HG02763 (cell line): ENCODE results near the gene MAST4.

Experiments
- ATAC-seq: cut with Tn5 transposase; IDR thresholded peaks from one replicate; pipeline ENCODE4 v1.9.1; 2021; ENCODE audit warnings: mild to moderate bottlenecking, moderate library complexity; ENCODE audit not compliant: unreplicated experiment

MAST4 gene

GRCh38 chr5:66894480-66895240, 298.5 kb downstream of the MAST4 start:
- no peak for ATAC-seq

GRCh38 chr5:66896171-66896570, 300.0 kb downstream of the MAST4 start:
- ATAC-seq = no peak

GRCh38 chr5:66897356-66897755, 301.2 kb downstream of the MAST4 start:
- ATAC-seq = no peak

- no peak for ATAC-seq
Measured at GRCh38 chr5:66898241-66898995, 302.2 kb downstream of the MAST4 start.

GRCh38 chr5:66903218-66903617, 307.0 kb downstream of the MAST4 start:
- no peak for ATAC-seq

- no peak for ATAC-seq
Measured at GRCh38 chr5:66903709-66904108, 307.5 kb downstream of the MAST4 start.

- ATAC-seq = no peak
Measured at GRCh38 chr5:66904189-66904588, 308.0 kb downstream of the MAST4 start.

- ATAC-seq = no peak
Measured at GRCh38 chr5:66906021-66906420, 309.8 kb downstream of the MAST4 start.

- ATAC-seq = no peak
Measured at GRCh38 chr5:66908230-66908629, 312.0 kb downstream of the MAST4 start.

- ATAC-seq = no peak
Measured at GRCh38 chr5:66909364-66909763, 313.2 kb downstream of the MAST4 start.

- no peak for ATAC-seq
Measured at GRCh38 chr5:66912787-66913186, 316.6 kb downstream of the MAST4 start.

GRCh38 chr5:66915531-66915930, 319.3 kb downstream of the MAST4 start:
- no peak for ATAC-seq

GRCh38 chr5:66922881-66923280, 326.7 kb downstream of the MAST4 start:
- ATAC-seq = no peak

GRCh38 chr5:66923457-66923856, 327.3 kb downstream of the MAST4 start:
- ATAC-seq = no peak

GRCh38 chr5:66923922-66924321, 327.7 kb downstream of the MAST4 start:
- ATAC-seq = no peak

GRCh38 chr5:66927140-66927539, 330.9 kb downstream of the MAST4 start:
- no peak for ATAC-seq

- no peak for ATAC-seq
Measured at GRCh38 chr5:66929281-66929680, 333.1 kb downstream of the MAST4 start.

- ATAC-seq = no peak
Measured at GRCh38 chr5:66929995-66930394, 333.8 kb downstream of the MAST4 start.

- ATAC-seq = no peak
Measured at GRCh38 chr5:66931651-66932050, 335.5 kb downstream of the MAST4 start.

- no peak for ATAC-seq
Measured at GRCh38 chr5:66932457-66932856, 336.3 kb downstream of the MAST4 start.

GRCh38 chr5:66933066-66933465, 336.9 kb downstream of the MAST4 start:
- no peak for ATAC-seq

GRCh38 chr5:66939094-66939493, 342.9 kb downstream of the MAST4 start:
- no peak for ATAC-seq
